ENCODE data around the gene MUCL3. TPM values are rescaled to one million over a fixed set of nuclear protein-coding genes. Genes with fewer than 3 reads are reported as not detected.

Gene MUCL3
- total and polyA plus RNA-seq, 2 of the 8 experiments (the other 6 are each of a cell fraction or from before 2014, with no cell fraction given), result 0.15 to 0.37 TPM

DNA sequence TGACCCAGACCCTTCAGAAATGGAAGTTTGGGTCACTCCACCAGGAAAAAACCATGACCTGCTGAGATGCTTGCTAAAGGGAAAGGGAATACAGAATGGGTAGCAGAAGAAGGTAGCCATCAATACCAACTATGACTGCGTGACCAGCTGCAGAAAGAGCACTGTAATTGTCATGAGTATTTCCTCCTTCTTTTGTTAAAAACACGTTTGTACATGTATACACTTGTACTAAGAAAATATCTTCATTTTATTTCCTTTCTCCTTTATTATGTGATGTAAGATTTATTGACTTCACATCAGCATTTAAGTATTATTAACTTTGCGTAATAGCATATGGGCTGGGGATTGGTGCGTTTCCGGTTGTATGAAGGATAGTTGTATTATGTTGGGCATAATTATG lies 30.2 kb downstream of the MUCL3 start:
- Histone ChIP-seq H3K9me3 (ENCODE audit: insufficient read depth in 2 of 2, low read depth in 1 of 2, low read length in 1 of 2) (no peaks in the 10 kb centered on the region), H3K14ac (ENCODE audit: insufficient read length) (no peak overlapping the region), H2BK12ac (ENCODE audit: low read depth, low read length) (no peak overlapping the region), H3K79me1 (ENCODE audit: low read depth, low read length) (no peaks in the 10 kb centered on the region), H3K4me2 (ENCODE audit: insufficient read depth in 1 of 2, low read depth in 2 of 2, low read length in 2 of 2) (no peak overlapping the region), H2BK120ac (replicated peaks; ENCODE audit: low read depth, low read length) (no peak overlapping the region), H3K27me3 (replicated peaks in 1 of 4; ENCODE audit: control insufficient read depth in 3 of 4, extremely low read depth in 1 of 4, insufficient read depth in 3 of 4, low read length in 3 of 4) (no peaks in the 10 kb centered on the region), H3K4me3 (ENCODE audit: extremely low read depth in 1 of 4, insufficient read depth in 2 of 4, low read depth in 3 of 4, low read length in 4 of 4) (no peak overlapping the region), H3K27ac (ENCODE audit: low read depth, low read length) (no peak overlapping the region), H3K36me3 (ENCODE audit: control insufficient read depth in 2 of 4, insufficient read depth in 4 of 4, low read length in 3 of 4) (no peaks in the 10 kb centered on the region), H3K79me2 (ENCODE audit: control insufficient read depth in 1 of 2, insufficient read depth in 2 of 2, low read length in 2 of 2) (no peaks in the 10 kb centered on the region), H3K18ac (ENCODE audit: extremely low read depth, low read length) (no peak overlapping the region), H4K20me1 (replicated peaks in 1 of 2; ENCODE audit: control insufficient read depth in 1 of 2, insufficient read depth in 2 of 2, low read length in 2 of 2) (no peaks in the 10 kb centered on the region), H3K23me2 (ENCODE audit: low read depth, low read length) (no peaks in the 10 kb centered on the region), H2AFZ (ENCODE audit: low read length) (no peak overlapping the region), H3K4me1 (replicated peaks in 1 of 4; ENCODE audit: control insufficient read depth in 3 of 4, insufficient read depth in 4 of 4, low read length in 3 of 4) (peaks cover 0 to 4% (median 0%) of the 10 kb centered on the region in 4 experiments; a peak in 1 of 7 replicates), H4K91ac (replicated peaks; ENCODE audit: insufficient read length, low read length) (no peak overlapping the region), H2BK5ac (ENCODE audit: low read depth, low read length) (no peak overlapping the region), H3K4ac (replicated peaks; ENCODE audit: insufficient read length, low read depth, low read length) (no peak overlapping the region), H2BK15ac (ENCODE audit: low read length) (no peak overlapping the region), H3K9ac (replicated peaks in 1 of 4; ENCODE audit: extremely low read depth in 1 of 4, low read depth in 3 of 4, low read length in 3 of 4) (no peak overlapping the region), H2AK5ac (ENCODE audit: low read depth, low read length) (no peak overlapping the region), H3K56ac (replicated peaks; ENCODE audit: insufficient read length, low read depth, low read length) (no peak overlapping the region), H3K23ac (ENCODE audit: insufficient read length) (no peak overlapping the region), H4K8ac (ENCODE audit: extremely low read depth, insufficient read depth, low read length) (no peak overlapping the region), H2BK20ac (ENCODE audit: low read length) (no peak overlapping the region), H4K5ac (ENCODE audit: insufficient read length, low read depth, low read length) (no peak overlapping the region)
- POLR2A ChIA-PET (ENCODE audit: partially characterized antibody), result no interaction called here
- CTCF ChIA-PET (ENCODE audit: partially characterized antibody), result no interaction called here
- 91% methylated on average over 5 of the region's 5 CpGs; no CpG with 5 or more reads in 1 of the 2 experiments for WGBS, 2 experiments (ENCODE audit: extremely low coverage in 1 of 2, insufficient coverage in 1 of 2, insufficient read length in 1 of 2, insufficient replicate concordance in 2 of 2, low coverage in 1 of 2, low lambda C conversion rate in 2 of 2, missing lambda C conversion rate in 1 of 2)
- DNase-seq (ENCODE audit: low read depth in 1 of 2, low spot score in 2 of 2) (no peak), FAIRE-seq (no peak)
- no peak for TF ChIP-seq KDM5A (IDR thresholded peaks at IDR 0.05; ENCODE audit: low read length)
- TF ChIP-seq JUN (IDR thresholded peaks at IDR 0.05; ENCODE audit: low read depth, low read length), result no peak
- TF ChIP-seq ZNF274 (IDR thresholded peaks at IDR 0.05; ENCODE audit: borderline replicate concordance, extremely low read depth, low read length), result no peak
- no peak for TF ChIP-seq SUZ12 (IDR thresholded peaks at IDR 0.05; ENCODE audit: low read length)
- TF ChIP-seq POLR2AphosphoS5 (IDR thresholded peaks at IDR 0.05; ENCODE audit: low read depth, low read length), result no peak
- no peak for TF ChIP-seq CHD2 (IDR thresholded peaks at IDR 0.05; ENCODE audit: low read length)
- TF ChIP-seq, protein P1, sequence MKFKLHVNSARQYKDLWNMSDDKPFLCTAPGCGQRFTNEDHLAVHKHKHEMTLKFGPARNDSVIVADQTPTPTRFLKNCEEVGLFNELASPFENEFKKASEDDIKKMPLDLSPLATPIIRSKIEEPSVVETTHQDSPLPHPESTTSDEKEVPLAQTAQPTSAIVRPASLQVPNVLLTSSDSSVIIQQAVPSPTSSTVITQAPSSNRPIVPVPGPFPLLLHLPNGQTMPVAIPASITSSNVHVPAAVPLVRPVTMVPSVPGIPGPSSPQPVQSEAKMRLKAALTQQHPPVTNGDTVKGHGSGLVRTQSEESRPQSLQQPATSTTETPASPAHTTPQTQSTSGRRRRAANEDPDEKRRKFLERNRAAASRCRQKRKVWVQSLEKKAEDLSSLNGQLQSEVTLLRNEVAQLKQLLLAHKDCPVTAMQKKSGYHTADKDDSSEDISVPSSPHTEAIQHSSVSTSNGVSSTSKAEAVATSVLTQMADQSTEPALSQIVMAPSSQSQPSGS (IDR thresholded peaks at IDR 0.05; ENCODE audit: low read length), result no peak
- no peak for TF ChIP-seq EP300 (IDR thresholded peaks at IDR 0.05; ENCODE audit: borderline replicate concordance in 1 of 2, low read depth in 2 of 2, low read length in 2 of 2)
- no peak for TF ChIP-seq NRF1 (IDR thresholded peaks at IDR 0.05; ENCODE audit: low read depth, low read length)
- no peak for TF ChIP-seq TAF7 (optimal IDR thresholded peaks at IDR 0.05; ENCODE audit: borderline replicate concordance, low read depth, low read length)
- TF ChIP-seq CBX5 (IDR thresholded peaks at IDR 0.05; ENCODE audit: low read depth, low read length), result no peak
- TF ChIP-seq CEBPB (IDR thresholded peaks at IDR 0.05; ENCODE audit: low read depth, low read length), result no peak
- no peak for TF ChIP-seq FOSL1 (IDR thresholded peaks at IDR 0.05; ENCODE audit: insufficient read depth, low read depth, low read length)
- no peak for TF ChIP-seq MAFK (IDR thresholded peaks at IDR 0.05; ENCODE audit: low read depth, low read length)

Data from H1 (cell line).